HG02678 (cell line): ENCODE results near the gene PDLIM4.

ENCODE experiments used
- ATAC-seq: cut with Tn5 transposase; IDR thresholded peaks from one replicate; pipeline ENCODE4 v1.9.1; 2021; ENCODE audit warnings: mild to moderate bottlenecking, moderate library complexity; ENCODE audit not compliant: unreplicated experiment

The PDLIM4 gene

DNA sequence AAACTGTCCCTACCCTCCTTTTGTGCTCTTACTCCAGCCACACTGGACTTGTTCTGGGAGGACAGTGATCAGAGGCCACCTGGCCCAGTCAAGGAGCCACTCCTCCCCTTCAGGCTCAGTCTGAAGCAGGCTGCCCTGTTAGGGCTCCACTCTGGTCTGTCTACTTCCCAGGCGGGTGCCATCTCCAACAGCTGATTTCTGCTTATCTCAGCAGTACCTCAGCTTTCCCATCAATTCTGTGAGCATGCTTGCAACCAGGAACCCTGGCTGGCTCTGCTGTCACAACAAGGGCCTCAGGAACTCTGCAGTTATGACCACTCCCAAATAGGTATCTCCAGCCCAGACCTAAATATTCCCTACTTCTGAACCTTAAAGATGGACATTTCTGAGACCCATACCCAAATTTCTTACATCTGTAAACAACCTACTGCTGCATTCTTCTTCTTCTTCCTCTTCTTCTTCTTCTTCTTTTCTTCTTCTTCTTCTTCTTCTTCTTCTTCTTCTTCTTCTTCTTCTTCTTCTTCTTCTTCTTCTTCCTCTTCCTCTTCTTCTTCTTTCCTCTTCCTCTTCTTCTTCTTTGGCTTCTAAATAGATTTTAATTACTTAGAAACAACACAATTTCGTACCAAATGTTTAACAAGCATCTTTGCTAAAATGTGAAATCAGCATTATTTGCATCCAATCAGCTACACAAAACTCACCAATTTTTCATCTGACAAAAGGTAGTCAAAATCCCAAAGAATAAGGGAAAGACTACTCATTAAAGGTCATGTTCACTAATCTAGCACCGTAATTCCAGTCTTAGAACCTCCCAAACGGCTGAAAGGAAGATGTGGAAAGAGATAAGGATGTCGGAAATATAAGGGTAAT is 23.1 kb downstream of the PDLIM4 start:
- ATAC-seq, result no peak

DNA sequence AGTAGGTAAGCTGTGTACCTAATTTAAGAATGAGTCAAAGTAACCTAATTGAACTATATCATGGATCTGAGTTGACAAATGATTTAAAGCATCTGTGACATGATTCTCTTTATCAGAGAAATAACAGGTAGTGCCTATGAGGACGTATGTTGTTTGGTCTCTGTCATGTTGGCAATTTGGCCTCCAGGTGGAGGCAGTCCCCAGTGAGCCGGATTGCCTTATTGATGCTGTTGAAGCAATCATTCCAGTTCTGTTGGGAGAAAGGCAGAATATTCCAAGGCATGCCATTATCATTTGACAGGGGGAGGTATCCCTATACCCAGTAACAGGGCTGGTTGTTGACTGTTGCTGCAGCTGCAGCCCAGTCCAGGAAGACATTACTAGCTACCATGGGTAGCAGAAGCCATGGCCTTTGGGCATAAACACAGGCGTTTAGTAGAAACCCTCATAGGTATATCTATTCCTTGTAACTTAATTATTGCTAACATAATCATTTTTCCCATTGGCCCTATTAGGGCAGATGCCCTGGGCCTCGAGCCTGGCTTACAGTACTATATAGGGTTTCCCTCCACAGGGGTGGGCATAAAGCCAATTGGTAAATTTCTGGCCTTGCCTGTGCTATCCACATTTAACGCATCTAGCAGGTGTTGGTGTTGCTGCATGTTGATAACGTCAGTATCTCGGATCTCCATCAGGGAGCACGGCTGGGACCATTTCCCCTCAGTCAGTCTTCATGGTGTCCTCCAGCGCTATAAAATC is 24.5 kb downstream of the PDLIM4 start:
- no peak for ATAC-seq

DNA sequence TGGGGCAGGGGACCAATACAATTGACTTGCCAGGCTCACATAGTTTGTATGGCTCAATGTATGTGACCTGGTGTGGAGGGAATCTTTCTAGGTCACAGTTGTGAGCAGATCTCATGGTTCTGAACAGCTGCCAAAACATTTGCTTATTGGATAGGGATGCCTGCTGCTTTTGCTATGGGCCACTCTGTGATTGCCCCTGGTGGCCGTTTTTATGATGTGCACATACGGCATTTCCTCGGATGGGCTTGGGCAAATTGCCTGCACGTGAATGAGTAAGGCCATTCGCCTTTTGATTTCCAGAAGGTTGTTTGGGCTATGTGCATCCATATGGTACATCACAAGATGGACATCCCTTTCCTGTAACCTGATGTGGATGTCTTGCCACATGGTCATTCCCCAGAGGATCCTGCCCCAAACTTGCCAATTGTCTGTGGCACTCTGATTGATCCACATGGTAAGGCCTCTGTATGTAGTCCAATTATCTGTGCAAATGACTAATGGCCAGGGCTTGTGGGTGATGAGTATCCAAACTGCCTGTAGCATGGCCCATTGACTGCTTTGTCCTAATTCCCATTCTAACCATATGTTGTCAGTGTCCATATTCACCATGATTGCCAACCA is 26.0 kb downstream of the PDLIM4 start:
- ATAC-seq, result no peak

DNA sequence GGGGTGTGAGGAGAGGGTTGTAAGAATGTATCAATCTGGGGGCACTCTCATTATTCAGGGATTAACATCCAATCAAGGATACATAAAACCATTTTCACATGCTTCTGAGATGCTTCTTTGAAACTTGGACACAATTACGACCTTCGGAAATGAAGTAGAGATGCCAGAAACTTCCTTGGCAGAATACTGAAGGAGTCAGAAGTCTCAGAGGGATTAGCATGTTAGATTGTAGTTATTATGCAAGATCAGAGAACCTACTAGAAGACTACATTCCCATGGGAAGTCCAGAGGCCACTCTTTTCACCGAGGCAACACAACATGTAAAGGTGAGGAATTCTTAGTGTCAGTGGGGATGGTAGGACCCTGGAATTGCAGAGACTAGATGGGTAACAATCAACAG is 31.6 kb downstream of the PDLIM4 start:
- ATAC-seq, result no peak

DNA sequence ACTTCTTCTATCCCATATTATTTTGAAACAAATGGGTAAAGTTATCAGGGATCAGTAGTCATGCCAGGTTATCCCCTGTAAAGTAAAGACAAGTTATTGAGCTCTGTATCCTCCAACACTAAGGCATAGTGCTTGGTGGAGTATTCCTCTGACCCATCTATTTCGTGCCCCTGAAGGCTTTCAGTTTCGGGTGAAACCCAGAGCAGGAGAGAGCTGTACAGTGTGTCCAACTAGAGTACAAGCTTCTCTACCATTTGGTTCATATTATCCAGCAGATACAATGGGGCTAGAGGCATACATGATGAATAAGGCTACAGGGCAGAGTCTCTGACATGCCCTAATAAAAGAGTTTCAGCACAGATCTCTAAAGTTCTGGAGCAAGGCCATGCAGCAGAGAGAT is 33.5 kb downstream of the PDLIM4 start:
- ATAC-seq, result no peak

DNA sequence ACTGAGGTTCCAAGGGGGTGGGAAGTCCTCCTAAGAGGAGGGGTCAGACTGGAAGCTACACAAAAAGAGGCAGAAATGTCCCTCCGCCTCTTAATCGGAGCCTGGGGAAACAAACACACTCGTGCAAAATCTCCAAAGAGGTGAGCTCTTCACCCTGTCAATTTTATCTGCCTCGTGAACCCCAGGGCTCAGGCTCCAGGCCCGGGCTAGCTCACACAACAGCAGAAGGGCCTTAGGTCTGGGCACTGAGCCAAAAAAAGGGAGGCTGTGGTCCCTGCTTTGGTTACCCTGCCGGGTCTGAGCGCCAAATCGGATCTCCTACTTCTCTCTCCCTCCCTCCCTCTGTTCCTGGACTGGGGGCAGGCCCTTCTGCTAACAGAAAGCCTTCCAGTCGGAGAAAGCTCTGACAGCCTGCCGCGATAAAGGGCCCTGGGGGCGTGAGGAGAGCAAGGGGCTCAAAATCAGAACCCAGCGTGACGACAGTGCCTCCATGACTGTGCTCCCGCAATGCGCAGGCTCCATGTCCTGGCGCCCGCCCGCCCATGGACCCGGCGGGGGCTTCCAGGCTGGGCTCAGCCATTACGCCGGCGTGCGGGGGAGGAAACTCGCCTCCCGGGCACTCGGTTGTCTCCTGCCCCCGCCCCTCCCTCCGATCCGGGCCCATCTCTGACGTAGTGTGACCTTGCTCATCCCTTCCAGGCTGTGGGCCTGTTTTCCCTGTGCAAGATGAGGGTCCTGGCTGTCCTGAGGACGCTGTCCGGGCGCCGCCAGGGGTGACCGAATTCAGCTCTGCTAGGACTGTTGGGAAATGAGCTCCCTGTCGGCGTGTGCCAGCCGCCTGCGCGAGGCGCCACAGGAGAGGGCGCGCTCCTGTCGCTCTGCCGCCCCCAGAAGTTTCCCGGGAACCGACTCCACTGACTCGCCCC is 35.8 kb downstream of the PDLIM4 start:
- ATAC-seq, result peak; percentile 41

DNA sequence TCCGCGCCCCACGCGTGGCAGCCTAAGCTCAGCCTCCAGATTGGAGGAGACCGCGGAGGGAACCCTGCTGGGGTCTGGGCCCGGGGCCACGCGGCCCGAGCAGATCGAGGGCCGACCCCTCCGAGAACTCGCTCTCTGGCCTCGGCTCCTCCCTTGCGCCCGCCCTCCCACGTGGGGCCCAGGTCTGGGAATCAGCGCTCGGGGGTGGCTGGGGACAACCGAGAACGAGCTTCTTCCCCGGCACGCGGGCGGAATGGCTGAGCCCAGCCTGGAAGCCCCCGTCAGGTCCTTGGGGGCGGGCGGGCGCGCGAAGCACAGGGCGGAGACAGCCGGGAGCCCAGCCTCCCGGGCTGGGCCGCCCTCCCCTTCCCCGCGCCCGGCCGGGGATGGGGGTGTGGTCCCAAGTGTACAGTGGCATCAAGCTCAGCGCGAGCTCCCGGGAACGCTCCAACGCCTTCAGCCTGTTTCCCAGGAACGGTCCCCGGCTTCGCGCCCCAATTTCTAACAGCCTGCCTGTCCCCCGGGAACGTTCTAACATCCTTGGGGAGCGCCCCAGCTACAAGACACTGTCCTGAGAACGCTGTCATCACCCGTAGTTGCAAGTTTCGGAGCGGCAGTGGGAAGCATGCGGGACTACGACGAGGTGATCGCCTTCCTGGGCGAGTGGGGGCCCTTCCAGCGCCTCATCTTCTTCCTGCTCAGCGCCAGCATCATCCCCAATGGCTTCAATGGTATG is 36.7 kb downstream of the PDLIM4 start, which contains the start of gene SLC22A4:
Gene SLC22A4, plus strand, starts transcription at position 403 of the 736 bp plus-strand sequence. Its CDS starts 223 bp downstream, at position 626.
- peak; percentile 78 for ATAC-seq

DNA sequence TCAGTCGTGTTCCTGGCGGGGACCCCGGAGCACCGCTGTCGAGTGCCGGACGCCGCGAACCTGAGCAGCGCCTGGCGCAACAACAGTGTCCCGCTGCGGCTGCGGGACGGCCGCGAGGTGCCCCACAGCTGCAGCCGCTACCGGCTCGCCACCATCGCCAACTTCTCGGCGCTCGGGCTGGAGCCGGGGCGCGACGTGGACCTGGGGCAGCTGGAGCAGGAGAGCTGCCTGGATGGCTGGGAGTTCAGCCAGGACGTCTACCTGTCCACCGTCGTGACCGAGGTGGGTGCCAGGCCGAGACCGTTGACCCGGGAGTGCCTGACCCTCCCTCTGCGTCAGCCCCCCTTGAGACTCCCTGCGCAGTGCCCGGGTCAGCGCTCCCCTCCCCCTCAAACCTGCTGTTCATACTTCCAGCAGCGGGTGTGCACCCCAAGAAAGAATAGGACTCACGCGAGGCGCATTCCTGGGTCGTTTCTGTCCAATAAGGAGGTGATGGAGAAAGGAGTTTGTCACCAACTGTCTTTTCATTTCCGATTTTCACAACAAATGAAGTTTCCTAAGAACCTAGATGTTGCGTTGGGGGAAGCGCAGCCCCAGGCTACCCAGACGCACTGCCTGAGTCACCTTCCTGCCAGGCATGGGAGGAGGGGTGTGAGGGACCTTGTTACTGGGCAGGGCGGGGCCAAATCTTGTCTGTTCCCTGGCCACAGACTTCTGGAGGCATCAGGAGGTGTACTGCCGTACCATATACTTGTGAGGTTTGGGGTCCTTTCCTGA is 37.4 kb downstream of the PDLIM4 start:
- ATAC-seq, result peak; percentile 4

DNA sequence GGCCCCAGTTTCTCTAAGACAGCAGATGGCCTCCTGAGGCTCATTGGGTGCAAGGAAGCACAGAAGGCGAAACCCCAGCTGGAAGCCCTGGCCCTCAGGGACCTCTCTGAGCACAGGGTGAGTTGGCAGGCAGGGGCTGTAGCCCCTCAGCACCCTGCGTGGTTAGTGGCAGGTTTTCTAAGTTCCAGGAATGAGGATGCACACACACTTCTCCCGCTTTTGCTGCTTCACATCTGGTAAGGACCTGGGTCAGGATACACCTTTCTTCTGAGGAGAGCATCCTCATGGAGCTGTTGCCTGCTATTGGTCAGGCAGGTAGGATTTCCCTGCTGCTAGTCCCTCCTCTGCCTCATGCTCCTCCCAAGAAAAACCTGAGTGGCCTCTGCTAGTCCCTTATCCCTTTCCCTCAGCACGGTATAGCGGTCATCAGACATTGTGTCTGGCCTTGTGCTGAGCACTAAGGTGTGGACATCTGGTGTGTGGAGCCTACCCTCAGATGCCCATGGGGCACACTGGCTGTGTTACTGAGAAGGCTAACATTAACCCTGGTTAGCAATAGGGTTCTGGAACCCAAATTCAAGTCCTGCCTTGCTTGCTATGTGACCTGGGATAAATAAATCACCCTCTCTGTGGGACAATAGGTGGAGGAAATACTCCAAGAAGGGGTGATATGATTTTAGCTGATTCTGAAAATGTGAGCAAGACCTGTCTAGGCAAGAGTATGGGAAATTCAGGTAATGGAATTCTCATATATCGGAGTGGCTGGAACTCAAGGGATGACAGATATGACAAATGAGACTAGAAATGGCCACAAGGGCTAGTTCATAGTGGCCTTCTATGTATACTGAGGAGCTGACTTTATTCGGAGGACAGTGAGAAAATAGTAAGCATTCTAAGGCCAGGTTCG is 38.3 kb downstream of the PDLIM4 start:
- ATAC-seq, result no peak

DNA sequence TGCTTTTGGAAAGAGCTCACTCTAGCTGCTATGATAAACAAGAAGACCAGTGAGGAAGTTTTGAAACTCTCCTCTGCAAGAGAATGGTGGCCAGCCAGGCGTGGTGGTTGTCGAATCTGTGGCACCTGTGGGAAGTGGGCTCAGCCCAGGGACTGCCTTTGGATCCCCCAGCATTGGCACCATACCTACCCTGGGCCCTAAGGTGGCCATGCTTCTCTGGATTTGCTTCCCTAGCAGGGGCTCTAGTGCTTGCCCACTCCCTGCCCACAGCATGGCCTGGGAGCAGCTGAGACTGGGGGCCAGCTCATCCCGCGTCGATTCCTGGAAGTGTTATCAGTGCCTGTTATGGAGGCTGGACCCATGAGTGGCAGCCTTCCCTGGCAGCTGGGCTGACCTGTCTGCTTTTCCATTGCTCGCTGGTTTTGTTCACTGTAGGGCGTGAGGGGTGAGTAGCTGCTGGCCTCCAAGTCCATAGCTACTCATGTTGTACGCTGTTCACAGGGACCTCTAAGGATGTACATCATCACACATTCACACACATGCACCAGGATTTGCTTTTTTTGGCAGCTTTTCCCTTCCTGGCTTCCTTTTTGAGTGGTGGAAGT is 39.0 kb downstream of the PDLIM4 start:
- no peak for ATAC-seq

DNA sequence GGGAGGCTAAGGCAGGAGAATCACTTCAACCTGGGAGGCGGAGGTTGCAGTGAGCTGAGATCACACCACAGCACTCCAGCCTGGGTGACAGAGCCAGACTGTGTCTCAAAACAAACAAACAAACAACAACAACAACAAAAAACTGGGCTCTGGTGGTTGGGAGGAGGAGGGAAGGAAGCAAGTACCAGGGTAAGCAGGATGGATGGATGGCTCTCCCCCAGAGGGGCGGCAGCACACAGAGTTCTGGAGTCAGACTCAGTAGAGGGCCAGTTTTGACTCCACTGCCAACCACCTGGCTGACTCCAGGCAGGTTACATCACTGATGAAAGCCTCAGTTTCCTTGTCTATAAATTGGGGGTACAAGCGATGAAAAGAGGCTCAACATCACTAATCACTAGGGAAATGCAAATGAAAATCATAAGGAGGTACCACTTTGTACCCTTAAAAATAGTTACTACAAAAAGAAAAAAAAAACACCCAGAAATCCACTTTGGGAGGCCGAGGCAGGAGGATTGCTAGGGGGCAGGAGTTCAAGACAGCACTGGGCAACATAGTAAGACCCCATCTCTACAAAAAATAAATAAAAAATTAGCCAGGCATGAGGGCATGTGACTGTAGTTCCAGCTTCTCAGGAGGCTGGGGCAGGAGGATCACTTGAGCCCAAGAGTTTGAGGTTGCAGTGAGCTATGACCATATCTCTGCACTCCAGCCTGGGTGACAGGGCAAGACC is 39.9 kb downstream of the PDLIM4 start:
- no peak for ATAC-seq

DNA sequence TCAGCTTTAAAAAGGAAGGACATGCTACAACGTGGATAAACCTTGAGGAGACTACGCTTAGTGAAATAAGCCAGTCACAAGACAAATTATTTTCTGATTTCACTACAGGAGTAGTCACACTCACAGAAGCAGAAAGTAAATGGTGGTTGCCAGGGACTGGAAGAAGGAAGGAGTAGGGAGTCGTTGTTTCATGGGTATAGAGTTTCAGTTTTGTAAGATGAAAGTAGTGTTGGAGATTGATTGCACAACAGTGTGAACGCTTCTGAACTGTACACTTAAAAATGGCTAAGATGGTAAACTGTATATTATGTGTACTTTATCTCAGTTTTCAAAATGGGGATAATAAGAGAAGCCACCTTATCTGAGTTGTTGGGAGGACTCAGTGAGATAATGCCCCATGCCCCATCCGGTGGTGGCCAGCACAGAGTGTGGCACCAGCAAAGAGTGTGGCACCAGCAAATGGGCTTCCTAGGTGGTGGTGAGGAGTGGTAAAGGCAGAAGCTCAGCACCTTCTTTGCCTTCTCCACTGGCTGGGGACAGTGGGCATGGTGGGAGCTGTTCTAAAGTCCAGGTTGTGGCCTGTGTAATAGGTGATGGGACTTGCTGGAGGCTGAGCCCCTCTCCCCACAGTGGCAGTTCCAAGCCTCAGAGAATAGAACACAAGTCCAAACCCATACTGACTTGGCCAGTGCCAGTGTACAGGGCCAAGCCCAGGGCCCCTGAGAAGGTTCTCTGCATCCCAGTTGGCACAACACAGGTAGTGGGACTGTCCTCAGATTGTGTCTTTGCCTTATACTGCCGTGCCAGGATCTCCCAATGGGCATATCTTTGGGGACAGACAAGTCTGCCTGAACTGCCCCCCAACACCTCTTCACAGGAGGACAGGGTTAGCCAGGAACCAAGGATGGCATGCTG is 41.1 kb downstream of the PDLIM4 start:
- ATAC-seq, result no peak

DNA sequence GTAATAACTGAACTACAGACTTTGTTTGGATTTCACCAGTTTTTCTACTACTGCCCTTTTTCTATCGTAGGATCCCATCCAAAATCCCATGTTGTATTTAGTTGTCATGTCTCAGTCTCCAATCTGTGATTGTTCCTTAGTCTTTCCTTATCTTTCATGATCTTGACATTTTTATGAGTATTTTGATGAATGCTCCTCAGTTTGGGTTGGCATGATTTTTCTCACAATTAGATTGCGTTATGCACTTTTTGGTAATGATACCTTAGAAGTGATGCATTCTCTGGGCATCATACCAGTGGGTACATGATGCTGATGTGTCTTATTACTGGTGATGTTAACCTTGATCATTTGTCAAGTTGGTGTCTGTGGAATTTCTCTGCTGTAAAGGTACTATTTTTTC is 42.4 kb downstream of the PDLIM4 start:
- no peak for ATAC-seq

DNA sequence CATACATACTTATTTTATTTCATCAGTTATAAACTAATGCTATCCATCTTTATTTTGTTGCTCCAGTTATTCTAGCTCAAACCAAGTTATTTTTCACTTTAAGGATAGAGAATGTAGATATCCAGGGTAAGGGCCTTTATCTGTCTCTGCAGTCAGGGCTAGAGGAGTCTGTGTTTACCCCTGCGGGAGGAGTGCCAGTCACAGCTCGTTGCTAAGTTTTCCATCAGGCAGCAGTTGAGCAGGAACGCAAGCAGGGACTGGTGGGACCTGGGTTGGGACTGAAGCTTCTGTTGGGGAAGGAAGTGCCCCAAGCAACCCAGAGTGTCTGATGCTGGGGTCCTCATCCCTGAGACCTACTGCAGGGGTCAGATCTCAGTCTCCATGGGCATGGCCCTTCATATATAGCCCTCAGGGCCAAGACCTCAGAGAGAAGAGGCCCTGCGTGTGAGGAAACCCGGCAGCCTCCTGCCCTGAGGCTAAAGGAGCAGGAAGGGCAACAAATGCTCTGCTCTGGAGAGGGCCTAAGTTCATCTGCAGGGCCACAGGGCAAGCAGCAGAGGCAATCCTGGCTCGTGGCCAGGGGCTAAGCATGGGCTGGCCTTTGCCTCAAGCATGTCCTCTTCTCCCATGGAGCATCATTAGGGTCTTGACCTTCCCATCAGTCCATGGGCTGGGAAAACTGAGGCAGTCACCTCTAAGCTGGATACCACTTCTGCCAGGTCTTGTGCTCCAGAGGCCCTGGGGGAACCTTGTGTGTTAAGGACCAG is 43.3 kb downstream of the PDLIM4 start:
- ATAC-seq, result no peak
